Measurements from ENCODE around the gene C2CD4D. TPM values are rescaled to one million over a fixed set of nuclear protein-coding genes. Genes with fewer than 3 reads are reported as not detected.
A peak's percentile ranks its signal among the peaks of the same experiment; 100 is the strongest.

The C2CD4D gene
- total and polyA plus RNA-seq, 7 donors, result 0.47 TPM; not detected in 6

GRCh38 chr1:151809290-151809984, 30.2 kb downstream of the C2CD4D start:
- no peak for ATAC-seq
- no peak for DNase-seq
- intact Hi-C loops (cut with DNase I), result no loop called here
- H3K36me3 ChIP-seq (ENCODE audit: insufficient read depth in 1 of 2, low read depth in 1 of 2), result peaks cover 0 to 60% of the 10 kb centered on the region in 2 donors
- H3K4me3 ChIP-seq, result no peak overlapping the region
- H3K27ac ChIP-seq, result no peak overlapping the region
- H3K9me3 ChIP-seq, result no peaks in the 10 kb centered on the region
- 70 to 75% (median 70%) methylated on average over 8 of the region's 8 CpGs for WGBS, 3 donors
- no peak for TF ChIP-seq CTCF (IDR thresholded peaks at IDR 0.05)
- no peaks in the 10 kb centered on the region for H3K27me3 ChIP-seq (ENCODE audit: insufficient read depth in 3 of 3, low read length in 2 of 3)
- peaks cover 10% of the 10 kb centered on the region for H3K4me1 ChIP-seq

DNA sequence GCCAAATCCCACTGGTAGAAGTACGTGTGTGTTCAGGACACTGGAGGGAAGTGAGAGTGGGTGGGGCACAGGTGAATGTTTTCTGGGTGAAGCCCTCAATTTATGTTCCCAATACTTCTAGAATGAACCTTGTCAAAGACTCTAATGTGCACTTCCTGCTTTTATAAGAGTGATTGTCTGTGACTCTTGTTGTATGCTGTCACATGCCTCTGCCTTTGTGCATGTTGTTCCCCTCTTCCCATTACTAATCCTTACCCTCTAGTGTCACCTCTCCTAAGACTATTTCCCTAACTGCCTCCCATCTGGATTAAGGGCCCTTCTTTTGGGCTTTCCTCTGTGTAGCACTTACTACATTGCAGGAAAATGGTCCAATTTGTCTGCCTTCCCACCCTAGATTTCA, 31.9 kb downstream of the C2CD4D start:
- no peaks in the 10 kb centered on the region for H3K9me3 ChIP-seq
- H3K4me3 ChIP-seq, result no peak overlapping the region
- WGBS, 3 donors, result 58 to 67% (median 62%) methylated on average over 1 of the region's 1 CpG
- H3K4me1 ChIP-seq, result peaks cover 13% of the 10 kb centered on the region
- H3K27ac ChIP-seq, result no peak overlapping the region
- TF ChIP-seq CTCF (IDR thresholded peaks at IDR 0.05), result no peak
- H3K36me3 ChIP-seq (ENCODE audit: insufficient read depth in 1 of 2, low read depth in 1 of 2), result peaks cover 0 to 45% of the 10 kb centered on the region in 2 donors
- no peaks in the 10 kb centered on the region for H3K27me3 ChIP-seq (ENCODE audit: insufficient read depth in 3 of 3, low read length in 2 of 3)
- ATAC-seq, result no peak
- no peak for DNase-seq
- intact Hi-C loops (cut with DNase I), result no loop called here

DNA sequence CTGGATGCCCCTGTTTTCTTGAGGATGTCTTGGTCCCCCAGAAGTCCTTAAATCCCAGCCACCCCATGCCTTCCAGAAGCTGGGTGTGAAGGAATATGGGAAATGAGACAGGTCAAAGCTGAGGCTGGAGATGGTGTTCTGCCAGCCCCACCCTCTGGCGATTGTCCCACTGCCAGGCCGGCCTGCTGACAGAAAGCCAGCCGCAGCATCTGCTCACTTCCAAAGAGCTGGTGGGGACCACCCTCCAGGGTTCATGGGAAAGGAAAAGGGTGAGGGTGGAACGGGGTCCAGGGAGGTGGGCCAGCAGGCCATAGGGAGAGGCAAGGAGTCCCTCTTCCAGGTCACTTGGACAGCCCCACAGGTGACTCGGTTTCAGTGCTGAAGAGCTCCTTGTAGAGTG, 32.5 kb downstream of the C2CD4D start:
- Histone ChIP-seq H3K4me1 (peaks cover 18% of the 10 kb centered on the region), H3K36me3 (ENCODE audit: insufficient read depth in 1 of 2, low read depth in 1 of 2) (peaks cover 0 to 40% of the 10 kb centered on the region in 2 donors), H3K27me3 (ENCODE audit: insufficient read depth in 3 of 3, low read length in 2 of 3) (no peaks in the 10 kb centered on the region), H3K9me3 (no peaks in the 10 kb centered on the region), H3K4me3 (no peak overlapping the region), H3K27ac (no peak overlapping the region)
- intact Hi-C loops (cut with DNase I), result no loop called here
- DNase-seq, result no peak
- ATAC-seq, result peak in 2 of 4 donors; percentile 16 to 47
- no peak for TF ChIP-seq CTCF (IDR thresholded peaks at IDR 0.05)
- 36 to 60% (median 49%) methylated on average over 5 of the region's 5 CpGs for WGBS, 3 donors

- peaks cover 10% of the 10 kb centered on the region for H3K4me1 ChIP-seq
- no peak overlapping the region for H3K4me3 ChIP-seq
- intact Hi-C loops (cut with DNase I), result no loop called here
- H3K27me3 ChIP-seq (ENCODE audit: insufficient read depth in 3 of 3, low read length in 2 of 3), result no peaks in the 10 kb centered on the region
- DNase-seq (no peak), ATAC-seq (no peak)
- H3K9me3 ChIP-seq, result no peaks in the 10 kb centered on the region
- no peak overlapping the region for H3K27ac ChIP-seq
- WGBS, 3 donors, result 69 to 77% (median 69%) methylated on average over 7 of the region's 7 CpGs
- peaks cover 0 to 32% of the 10 kb centered on the region in 2 donors for H3K36me3 ChIP-seq (ENCODE audit: insufficient read depth in 1 of 2, low read depth in 1 of 2)
- no peak for TF ChIP-seq CTCF (IDR thresholded peaks at IDR 0.05)
Measured at GRCh38 chr1:151806170-151806569, 33.5 kb downstream of the C2CD4D start.

Data from psoas muscle (tissue), 8 donors.